Dedifferentiated amniotic fluid mesenchymal stem cell (primary cell): Measurements from ENCODE around the gene RNF2.
"Not testable (repeated sequence)": the region's sequence is repeated elsewhere in the genome, so short reads cannot be mapped to it uniquely, and the experiment has no call there.

ENCODE experiments used
- DNase-seq: peaks from one replicate; pipeline ENCODE4 v3.0.0-alpha.2; 2016; ENCODE audit errors: extremely low spot score

RNF2 gene

GRCh38 chr1:185050823-185051451 is 5.6 kb downstream of the RNF2 start:
- DNase-seq: no peak

- no peak for DNase-seq
Observed at GRCh38 chr1:185053204-185053603, 7.8 kb downstream of the RNF2 start.

DNA sequence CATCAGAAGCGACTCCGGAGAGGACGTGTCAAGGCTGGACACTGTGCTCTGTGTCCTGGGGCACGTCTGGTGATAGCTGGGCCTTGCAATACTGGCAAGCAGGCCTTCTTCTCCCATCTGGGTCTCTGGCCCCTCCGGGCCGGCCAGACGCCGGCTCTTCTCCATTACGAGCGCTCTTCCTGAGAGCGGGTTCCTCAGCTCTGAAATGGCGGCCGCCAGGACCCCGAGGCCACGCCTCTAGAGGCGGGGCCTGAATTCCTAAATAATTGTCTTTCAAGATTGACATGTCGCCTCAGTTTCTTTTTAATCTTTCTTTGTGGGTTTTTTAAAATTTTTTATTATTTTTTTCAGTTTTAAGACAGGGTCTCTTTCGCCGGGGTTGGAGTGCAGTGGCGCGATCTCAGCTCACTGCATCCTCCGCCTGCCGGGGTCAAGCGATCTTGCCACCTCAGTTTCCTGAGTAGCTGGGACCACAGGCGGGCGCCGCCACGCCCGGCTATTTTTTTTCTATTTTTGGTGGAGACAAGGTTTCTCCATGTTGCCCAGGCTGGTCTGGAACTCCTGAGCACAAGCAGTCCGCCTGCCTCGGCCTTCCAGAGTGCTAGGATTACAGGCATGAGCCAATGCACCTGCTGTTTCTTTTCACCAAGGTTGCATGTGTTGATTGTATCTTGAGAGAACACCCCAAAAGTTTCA is 9.2 kb downstream of the RNF2 start:
- DNase-seq: no peak

DNA sequence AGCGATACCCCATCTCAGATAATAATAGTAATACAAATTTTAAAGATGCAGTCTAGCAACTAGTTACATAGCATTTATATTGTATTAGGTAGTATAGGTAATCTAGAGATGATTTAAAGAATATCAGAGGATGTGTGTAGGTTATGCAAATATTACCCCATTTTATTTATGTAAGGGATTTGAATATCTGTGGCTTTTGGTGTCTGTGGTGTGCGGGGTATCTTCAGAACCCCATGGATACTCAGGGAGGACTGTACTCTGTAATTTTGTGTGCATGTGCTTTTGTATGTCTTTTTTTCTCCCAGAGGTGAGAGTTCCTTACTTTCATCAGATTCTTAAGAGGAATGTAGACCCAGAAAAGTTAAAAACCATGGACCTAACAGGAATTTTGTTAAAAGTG is 12.8 kb downstream of the RNF2 start:
- no peak for DNase-seq

GRCh38 chr1:185058876-185059275 is 13.5 kb downstream of the RNF2 start:
- no peak for DNase-seq

DNA sequence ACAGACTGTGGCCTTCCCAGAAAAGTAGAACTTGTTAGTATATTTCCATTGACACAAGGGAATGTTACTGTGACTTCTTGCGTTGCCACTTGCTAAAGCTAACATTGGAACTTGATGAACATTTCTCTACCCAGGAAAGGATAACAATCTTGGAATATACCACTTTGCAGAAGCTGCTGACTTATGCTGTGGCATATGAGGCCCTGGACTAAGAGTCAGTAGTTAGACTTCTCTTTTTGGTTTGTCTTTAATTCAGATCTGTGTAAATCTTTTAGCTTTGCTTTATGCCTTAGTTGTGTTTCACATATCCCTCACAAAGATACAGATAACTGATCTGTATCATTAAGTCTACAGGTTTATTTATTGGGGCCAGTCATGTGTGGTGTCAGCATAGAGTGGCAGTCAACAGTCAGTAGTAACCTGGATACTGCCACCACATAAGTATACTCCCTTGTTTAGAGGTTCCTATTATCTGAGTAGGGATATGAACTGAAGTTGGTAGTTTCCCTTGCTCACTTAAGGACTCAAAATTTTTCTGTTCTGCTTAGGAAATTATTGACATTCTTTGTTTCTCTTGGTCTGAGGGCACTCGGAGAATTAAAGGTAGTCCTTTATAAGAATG is 14.7 kb downstream of the RNF2 start:
- DNase-seq: no peak

DNA sequence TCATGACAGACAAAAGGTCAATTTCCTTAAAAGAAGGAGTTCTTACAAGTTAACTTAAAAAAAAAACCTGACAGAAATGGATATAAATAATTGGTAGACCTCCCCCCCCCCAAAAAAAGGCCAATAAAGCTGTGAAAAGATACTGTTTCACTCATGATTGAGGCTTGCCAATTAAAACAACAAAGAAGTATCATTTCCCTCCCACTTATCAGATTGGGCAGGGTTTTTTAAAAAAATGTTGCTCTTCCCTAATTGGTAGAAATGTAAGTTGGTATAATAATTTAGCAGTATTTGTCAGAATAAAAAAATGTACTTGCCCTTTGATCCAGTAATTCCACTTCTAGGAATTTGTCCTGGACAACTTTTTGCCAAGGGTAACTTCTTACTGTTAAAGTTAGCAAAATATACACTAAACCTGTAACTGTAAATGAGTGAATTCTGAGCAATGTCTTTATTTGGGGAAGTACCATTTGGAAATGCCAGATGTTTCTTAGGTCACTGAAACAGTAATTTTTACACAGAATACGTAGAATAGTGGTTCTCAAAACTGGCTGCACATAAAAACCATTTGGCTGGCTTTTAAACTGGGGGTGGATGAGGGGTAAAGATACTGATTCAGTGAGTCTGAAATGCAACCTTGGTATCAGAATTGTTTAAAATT is 17.5 kb downstream of the RNF2 start:
- DNase-seq: no peak

DNA sequence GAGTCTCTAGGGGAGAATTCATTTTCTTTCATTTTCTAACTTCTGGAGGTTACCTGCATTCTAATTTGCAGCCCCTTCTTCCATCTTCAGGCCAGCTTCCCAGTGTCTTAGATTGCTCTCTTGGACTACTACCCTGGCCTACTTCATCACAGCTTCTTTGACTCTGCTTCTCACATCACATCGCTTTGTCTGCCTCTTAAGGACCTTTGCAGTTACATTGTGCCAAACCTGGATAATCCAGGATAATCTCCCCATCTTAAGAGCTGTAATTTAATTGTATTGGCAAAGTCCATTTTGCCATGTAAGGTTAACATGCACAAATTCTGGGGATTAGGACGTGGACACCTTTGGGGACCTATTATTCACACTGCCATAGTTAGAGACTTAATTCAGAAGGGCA is 18.4 kb downstream of the RNF2 start:
- no peak for DNase-seq

- not testable (repeated sequence) for DNase-seq
Observed at GRCh38 chr1:185065006-185065405, 19.6 kb downstream of the RNF2 start.

DNA sequence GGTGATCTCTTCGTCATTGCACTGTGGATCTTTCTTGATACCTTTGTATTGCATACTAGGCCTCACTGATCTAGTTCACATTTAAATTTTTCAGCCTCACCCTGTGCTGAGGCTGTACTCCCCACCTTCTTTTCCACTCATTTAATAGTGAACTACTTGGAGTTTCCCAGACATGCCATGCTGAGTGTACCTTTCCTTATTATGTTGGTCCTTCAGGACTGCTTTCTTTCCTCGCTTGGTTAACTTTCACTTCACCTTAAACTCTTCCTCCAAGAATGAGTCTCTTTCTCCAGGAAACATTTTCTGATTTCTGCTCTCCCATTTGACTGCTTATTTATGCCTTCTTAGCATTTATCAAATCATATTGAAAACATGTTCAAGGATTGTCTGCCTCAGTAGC is 20.8 kb downstream of the RNF2 start:
- no peak for DNase-seq

DNA sequence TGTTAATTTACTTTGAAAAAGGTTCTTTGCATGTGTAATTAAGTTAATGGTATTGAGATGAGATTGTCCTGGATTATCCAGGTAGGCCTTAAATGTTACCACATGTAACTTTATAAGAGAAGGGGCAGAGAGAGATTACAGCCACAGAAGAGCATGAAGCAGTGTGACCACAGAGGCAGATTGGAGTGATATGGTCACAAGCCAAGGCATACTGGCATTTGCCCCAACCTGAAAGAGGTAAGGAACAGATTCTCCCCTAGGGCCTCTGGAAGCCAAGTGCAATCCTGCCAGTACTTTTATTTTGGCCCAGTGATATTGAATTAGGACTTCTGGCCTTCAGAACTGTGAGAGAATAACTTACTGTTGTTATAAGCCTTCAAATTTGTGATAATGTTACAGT is 23.0 kb downstream of the RNF2 start:
- no peak for DNase-seq

DNA sequence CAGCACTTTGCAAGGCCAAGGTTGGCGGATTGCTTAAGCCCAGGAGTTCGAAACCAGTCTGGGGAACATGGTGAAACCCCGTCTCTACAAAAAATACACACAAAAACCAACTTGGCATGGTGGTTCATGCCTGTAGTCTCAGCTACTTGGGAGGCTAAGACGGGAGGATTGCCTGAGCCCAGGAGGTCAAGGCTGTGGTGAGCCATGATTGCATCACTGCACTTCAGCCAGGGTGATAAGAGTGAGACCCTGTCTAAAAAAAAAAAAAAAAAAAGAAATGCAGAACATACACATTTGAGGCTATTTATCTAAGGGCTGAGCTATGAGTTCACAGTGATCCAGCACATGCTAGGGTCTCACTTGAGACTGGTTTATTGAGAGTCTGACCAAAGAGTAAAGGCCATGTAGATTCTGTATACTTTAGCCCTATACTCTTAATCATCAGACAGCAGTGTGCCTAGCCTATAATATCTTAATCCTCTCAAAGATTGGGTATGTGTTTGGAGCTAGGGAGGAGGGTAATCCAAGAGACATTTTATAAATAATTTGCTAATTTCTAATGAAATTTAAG is 23.9 kb downstream of the RNF2 start:
- no peak for DNase-seq

DNA sequence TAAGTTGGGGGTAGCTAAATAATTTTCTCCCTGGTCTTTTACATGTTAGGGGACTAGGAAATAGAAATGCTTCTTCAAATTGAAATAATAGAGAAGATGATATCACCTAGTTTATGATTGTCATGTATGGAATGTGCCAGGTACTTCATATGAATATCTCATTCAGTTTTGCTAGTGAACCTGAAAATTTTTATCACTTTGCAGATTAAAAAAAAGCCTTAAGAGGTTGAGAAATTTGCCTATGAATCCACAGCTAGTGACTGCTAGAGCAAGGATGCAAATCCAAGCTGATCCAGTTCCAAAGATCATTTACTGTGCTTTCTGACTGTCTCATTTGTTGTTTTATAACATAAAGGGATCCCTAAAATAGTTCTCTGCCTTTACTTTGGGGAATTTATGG is 24.7 kb downstream of the RNF2 start:
- DNase-seq: no peak

DNA sequence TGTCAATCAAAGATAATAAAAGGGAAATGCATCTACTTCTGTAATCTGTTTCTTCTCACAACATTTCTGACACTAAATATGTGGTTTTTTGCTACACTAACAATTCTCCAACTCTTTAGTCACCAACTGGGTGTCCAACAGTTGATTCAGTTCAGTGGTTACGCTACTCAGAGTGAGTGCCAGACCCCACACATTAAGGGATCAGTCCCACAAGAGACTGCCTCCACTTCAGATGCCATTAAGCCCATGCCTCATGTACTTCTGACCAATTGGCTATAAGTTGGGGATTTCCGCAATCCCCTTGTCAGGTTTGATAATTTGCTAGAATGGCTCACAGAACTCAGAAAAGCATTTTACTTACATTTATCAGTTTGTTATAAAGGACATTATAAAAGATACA is 28.4 kb downstream of the RNF2 start:
- no peak for DNase-seq

DNA sequence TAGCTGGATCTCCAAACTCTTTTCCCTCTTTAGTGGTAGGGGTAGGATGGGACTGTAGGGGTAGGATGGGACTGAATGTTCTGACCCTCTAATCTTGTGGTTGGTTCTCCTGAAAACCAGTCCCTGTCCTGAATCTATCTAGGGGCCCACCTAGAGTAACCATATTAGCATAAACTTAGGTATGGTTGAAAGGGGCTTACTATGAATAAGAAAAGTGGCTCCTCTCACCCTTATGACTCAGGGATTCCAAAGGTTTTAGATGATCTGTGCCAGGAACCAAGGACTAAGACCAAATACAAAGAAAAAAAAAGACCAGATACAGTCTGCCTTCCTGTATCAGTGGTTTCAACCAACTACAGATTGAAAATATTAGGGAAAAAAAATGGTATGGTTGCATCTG is 28.9 kb downstream of the RNF2 start:
- DNase-seq: no peak

DNA sequence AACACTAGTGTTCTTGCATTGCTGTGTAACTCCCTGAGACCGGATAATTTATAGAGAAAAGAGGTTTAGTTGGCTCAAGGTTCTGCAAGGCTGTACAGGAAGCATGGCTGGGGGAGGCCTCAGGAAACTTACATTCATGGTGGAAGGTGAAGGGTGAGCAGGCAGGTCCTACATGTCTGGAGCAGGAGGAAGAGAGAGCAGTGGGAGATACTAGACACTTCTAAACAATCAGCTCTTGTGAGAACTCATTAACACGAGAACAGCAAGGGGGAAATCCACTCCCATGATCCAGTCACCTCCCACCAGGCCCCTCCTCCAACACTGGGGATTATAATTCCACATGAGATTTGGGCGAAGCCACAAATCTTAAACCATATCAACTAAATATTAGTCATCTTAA is 30.1 kb downstream of the RNF2 start:
- no peak for DNase-seq

DNA sequence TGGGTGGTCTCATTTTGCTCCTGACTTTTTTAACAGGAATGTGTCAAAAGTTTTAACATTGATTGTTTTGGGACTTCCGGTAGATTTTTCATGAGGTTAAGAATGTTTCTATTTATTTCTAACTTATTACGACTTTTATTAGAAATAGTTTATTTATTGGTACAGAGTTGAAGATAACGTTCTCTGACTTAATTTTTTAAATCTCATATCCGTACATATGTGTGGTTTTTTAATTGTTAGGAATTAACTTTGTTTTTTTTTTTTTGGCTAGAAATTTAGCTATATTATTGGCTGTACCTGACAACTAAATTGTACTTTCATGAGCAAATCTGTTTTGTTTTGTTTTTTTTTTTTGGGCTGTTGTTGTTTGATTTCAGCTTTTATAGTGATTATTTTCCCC is 32.0 kb downstream of the RNF2 start:
- no peak for DNase-seq

GRCh38 chr1:185080422-185080821 is 35.1 kb downstream of the RNF2 start:
- DNase-seq: no peak

DNA sequence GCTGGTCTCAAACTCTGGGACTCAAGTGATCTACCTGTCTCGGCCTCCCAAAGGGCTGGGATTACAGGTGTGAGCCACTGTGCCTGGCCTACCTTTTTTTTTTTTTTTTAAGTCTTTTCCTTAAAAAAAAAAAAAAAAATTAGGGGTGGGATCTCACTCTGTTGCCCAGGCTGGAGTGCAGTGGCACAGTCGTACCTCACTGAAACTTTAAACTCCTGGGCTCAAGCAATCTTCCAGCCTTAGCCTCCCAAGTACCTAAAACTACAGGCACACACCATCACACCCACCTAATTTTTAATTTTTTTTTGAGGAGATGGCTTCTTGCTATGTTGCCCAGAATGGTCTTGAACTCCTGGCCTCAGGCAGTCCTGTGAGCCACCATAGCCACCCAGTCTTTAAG is 38.5 kb downstream of the RNF2 start:
- DNase-seq: no peak

DNA sequence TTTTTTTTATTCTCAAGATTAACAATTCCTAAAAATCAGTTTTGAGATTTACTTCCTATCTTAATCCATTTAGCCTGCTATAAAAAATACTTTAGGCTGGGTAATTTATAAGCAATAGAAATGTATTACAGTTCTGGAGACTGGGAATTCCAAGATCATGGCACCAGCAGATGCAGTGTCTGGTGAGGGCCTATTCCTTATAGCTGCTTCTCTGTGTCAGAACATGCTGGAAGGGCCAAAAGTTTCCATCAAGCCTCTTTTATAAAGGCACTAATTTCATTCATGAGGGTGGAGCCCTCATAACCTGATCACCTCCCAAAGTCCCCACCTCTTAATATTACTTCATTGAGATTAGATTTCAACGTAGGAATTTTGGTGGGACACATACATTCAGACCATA is 41.7 kb downstream of the RNF2 start:
- DNase-seq: no peak

DNA sequence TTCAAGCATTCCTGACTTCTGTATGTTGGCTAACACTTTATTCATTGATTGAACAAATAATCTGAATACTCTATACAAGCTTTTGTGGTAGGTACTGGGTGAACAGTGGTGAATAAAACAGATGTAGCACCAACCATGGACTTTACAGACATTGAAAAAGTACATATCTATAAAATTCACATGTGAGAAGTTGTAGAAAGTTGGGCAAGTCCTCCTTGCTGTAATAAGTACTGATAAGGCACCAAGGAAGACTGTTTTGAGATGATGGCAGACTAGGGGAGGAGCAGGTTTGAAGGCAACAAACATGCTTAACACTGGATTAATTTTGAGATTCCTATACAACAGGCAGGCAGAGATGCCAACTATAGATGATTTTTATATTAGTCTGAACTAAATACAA is 42.4 kb downstream of the RNF2 start:
- DNase-seq: no peak

DNA sequence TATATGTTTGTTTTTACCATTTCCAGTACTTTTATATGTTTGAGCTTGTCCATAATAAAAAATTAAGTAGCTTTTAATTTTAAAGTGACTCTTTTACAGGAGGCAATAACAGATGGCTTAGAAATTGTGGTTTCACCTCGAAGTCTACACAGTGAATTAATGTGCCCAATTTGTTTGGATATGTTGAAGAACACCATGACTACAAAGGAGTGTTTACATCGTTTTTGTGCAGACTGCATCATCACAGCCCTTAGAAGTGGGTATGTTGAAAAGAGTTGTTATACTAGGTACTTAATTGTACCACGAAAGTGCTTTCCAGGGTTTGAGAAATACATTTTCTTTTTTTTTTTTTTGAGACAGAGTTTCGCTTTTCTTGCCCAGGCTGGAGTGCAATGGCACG is 46.1 kb downstream of the RNF2 start:
- DNase-seq: no peak

DNA sequence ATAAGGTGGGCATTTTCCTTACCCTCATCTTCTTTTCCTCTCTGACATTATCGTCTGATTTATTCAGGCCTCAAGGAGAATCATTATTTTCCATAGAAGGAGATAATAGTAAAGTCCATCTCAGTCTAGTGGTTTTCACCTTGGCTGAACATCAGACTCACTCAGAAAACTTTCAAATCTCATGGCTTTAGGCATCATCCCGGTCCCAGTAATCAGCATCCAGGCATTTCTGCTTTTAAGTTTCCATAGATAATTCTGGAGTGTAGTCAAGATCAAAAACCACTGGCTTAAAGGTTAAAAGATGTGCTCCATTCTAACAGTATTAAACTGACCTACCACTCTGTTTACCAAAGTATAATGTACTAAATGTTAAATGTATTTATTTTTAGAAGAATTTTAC is 49.4 kb downstream of the RNF2 start:
- DNase-seq: no peak
